WTC11 (cell line): ENCODE data around the gene DCAF17. TPM values are rescaled to one million over a fixed set of nuclear protein-coding genes. Genes with fewer than 3 reads are reported as not detected.

Experiments used
- ATAC-seq: fragments of 200-7000 bp; cut with Tn5 transposase; 2 replicates; pipeline ENCODE4 v1.10.0; 2021; ENCODE audit warnings: mild to moderate bottlenecking, moderate library complexity
- CTCF ChIA-PET: fragments of 300-600 bp; sonication (Branson Sonifier 250); formaldehyde crosslinking; loops from one replicate; lab custom pipeline; 2021; ENCODE audit warnings: antibody characterized with exemption; lab: Charles Lee
- POLR2A ChIA-PET: fragments of 350-600 bp; sonication (Branson Sonifier 250); formaldehyde crosslinking; loops from one replicate; lab custom pipeline; 2021; ENCODE audit warnings: antibody characterized with exemption; lab: Charles Lee
- DNase-seq: peaks from one replicate; pipeline ENCODE4 v3.0.0; 2021; ENCODE audit warnings: low spot score
- H3K27ac Mint-ChIP-seq: 2 replicates; pipeline ENCODE4 v1.8.0; 2021; ENCODE audit warnings: mixed read lengths
- H3K27me3 Mint-ChIP-seq: 2 replicates; pipeline ENCODE4 v1.8.0; 2021; ENCODE audit warnings: low read depth, mild to moderate bottlenecking, moderate library complexity, mixed read lengths
- H3K36me3 Mint-ChIP-seq: 2 replicates; pipeline ENCODE4 v1.8.0; 2021; ENCODE audit warnings: mixed read lengths
- H3K4me1 Mint-ChIP-seq: 2 replicates; pipeline ENCODE4 v1.8.0; 2022; ENCODE audit warnings: mixed read lengths
- H3K4me3 Mint-ChIP-seq: 2 replicates; pipeline ENCODE4 v1.8.0; 2021; ENCODE audit warnings: mild to moderate bottlenecking, moderate library complexity, mixed read lengths
- H3K9me3 Mint-ChIP-seq: 2 replicates; pipeline ENCODE4 v1.8.0; 2021; ENCODE audit warnings: mixed read lengths
- CREM ChIP-seq: sonication (generic); formaldehyde crosslinking; IDR thresholded peaks from 2 replicates; pipeline ENCODE4 v1.8.1; 2022; ENCODE audit warnings: mild to moderate bottlenecking, missing genetic modification reagents, moderate library complexity
- ESRRA ChIP-seq: sonication (generic); formaldehyde crosslinking; IDR thresholded peaks from 2 replicates; pipeline ENCODE4 v1.8.1; 2022; ENCODE audit warnings: mild to moderate bottlenecking, missing genetic modification reagents, borderline replicate concordance
- FOXK1 ChIP-seq: sonication (generic); formaldehyde crosslinking; IDR thresholded peaks from 2 replicates; pipeline ENCODE4 v1.8.0; 2022; ENCODE audit warnings: mild to moderate bottlenecking, moderate library complexity, missing genetic modification reagents
- FOXP1 ChIP-seq: sonication (generic); formaldehyde crosslinking; IDR thresholded peaks from 2 replicates; pipeline ENCODE4 v1.8.0; 2022; ENCODE audit warnings: missing genetic modification reagents, mild to moderate bottlenecking, moderate library complexity, borderline replicate concordance
- GRHL2 ChIP-seq: fragments of 250-450 bp; sonication (Bioruptor Pico); IDR thresholded peaks from 2 replicates; pipeline ENCODE4 v1.8.0; 2022; ENCODE audit warnings: mild to moderate bottlenecking, moderate library complexity; ENCODE audit not compliant: insufficient replicate concordance, severe bottlenecking
- NR3C1 ChIP-seq: sonication (generic); formaldehyde crosslinking; conservative IDR thresholded peaks from 2 replicates; pipeline ENCODE4 v1.8.1; 2023; ENCODE audit warnings: low read depth, mild to moderate bottlenecking, missing genetic modification reagents
- OVOL2 ChIP-seq: fragments of 250-450 bp; sonication (Bioruptor Pico); IDR thresholded peaks from 2 replicates; pipeline ENCODE4 v1.9.0; 2021; ENCODE audit warnings: mild to moderate bottlenecking, borderline replicate concordance
- TEAD4 ChIP-seq: sonication (generic); formaldehyde crosslinking; IDR thresholded peaks from 2 replicates; pipeline ENCODE4 v1.8.0; 2022; ENCODE audit warnings: mild to moderate bottlenecking, missing genetic modification reagents
- ZNF396 ChIP-seq: fragments of 250-450 bp; sonication (Bioruptor Pico); IDR thresholded peaks from 2 replicates; pipeline ENCODE4 v1.8.0; 2021; ENCODE audit warnings: mild to moderate bottlenecking, moderate library complexity, borderline replicate concordance
- ZNF416 ChIP-seq: fragments of 250-450 bp; sonication (Bioruptor Pico); IDR thresholded peaks from 2 replicates; pipeline ENCODE4 v1.9.0; 2021; ENCODE audit warnings: mild to moderate bottlenecking, inconsistent platforms
- ZNF423 ChIP-seq: fragments of 250-450 bp; sonication (Bioruptor Pico); IDR thresholded peaks from 2 replicates; pipeline ENCODE4 v2.1.2; 2022; ENCODE audit warnings: mild to moderate bottlenecking, moderate library complexity
- total RNA-seq: library from RNA; stranded (reverse); gene quantifications from 3 replicates; pipeline ENCODE4 v1.2.3, GENCODE V29; 2021
- TF ChIP-seq, protein P1 (sequence below): sonication (generic); formaldehyde crosslinking; IDR thresholded peaks from 2 replicates; pipeline ENCODE4 v1.8.1; 2023; ENCODE audit warnings: mild to moderate bottlenecking, missing genetic modification reagents, borderline replicate concordance
- TF ChIP-seq, protein P2 (sequence below): sonication (generic); formaldehyde crosslinking; IDR thresholded peaks from 2 replicates; pipeline ENCODE4 v1.8.1; 2023; ENCODE audit warnings: mild to moderate bottlenecking, missing genetic modification reagents, moderate library complexity
- TF ChIP-seq, protein P3 (sequence below): sonication (generic); formaldehyde crosslinking; IDR thresholded peaks from 2 replicates; pipeline ENCODE4 v1.8.0; 2022; ENCODE audit warnings: mild to moderate bottlenecking, missing genetic modification reagents
- TF ChIP-seq, protein P4 (sequence below): sonication (generic); formaldehyde crosslinking; IDR thresholded peaks from 2 replicates; pipeline ENCODE4 v1.8.0; 2022; ENCODE audit warnings: mild to moderate bottlenecking, missing genetic modification reagents
- TF ChIP-seq, protein P5 (sequence below): sonication (generic); formaldehyde crosslinking; IDR thresholded peaks from 2 replicates; pipeline ENCODE4 v1.8.0; 2022; ENCODE audit warnings: missing genetic modification reagents

DCAF17 gene
- total RNA-seq, 1 experiment from 2014 or later, result 27.2 TPM

DNA sequence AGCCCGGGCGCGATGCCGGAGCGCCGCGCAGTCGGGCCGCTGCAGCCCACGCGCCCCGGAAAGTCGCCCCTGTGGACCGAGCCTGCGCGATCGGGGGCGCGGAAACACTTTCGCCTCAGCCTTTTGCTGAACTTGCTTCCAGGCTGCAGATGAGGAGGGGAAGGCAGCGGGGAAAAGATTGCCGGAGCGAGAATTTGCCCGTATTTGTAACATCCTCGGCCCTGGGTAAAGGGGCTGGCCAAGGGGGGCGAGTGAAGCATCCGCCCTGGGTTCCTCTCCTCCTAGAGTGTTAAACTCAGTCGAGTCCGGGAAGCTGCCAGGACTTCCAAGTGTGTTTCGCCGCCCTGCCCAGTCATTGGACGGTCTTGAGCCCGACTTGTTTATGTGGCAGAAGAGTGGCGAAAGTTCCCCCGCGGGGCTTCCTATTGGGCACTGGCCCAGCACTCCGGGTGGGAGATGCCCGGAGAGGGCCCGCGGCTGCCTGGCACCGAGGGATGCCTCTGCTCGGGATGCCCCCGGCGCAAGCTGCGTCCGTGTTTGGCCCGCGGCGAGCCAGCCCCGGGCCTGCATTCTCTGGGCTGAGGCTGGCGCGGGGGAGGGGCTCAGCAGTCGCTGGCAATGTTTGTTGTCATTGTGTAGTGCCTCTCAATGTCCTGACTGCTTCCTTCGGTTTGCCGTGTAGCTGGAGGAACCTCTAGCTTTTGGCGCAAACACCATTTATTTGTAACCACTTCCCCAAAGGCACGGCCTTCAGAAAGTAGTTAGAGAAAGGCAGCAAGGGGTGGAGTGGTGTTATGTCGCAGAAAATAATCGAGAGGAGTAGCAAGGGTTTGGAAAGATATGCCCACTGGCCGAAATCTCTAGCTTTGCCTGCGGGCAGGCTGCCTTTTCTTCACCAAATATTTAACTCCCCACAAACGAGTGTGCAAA, 89.3 kb downstream of the DCAF17 start:
- peak overlapping the region; percentile 90 for H3K4me3 Mint-ChIP-seq
- POLR2A ChIA-PET, result interaction anchor here (0.8 to 1.5 kb wide), 2 partner anchors 33 to 363 kb away, joined by 3 to 4 read pairs; no protein-coding TSS in a partner anchor

DNA sequence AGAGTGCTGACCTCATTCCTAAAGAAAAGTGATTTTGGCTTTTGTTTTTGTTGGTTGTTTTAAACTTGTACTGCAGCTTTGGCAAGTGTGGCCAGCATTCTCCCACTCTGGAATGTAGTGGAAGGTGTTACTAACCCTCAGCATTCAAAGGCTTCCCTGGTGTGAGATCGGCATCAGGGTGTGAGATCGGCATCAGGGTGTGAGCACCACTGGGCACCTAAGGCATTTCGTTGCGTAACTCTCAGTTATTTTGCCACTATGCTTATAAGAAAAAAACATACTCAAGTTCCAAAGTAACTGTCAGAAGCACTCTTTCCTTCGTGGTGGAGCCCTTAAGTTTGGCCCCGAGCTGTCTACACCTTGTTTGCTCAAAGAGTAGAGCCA, 90.0 kb downstream of the DCAF17 start:
- no peaks in the 10 kb centered on the region; the same call in 1 of the 2 replicates for H3K27me3 Mint-ChIP-seq
- H3K27ac Mint-ChIP-seq, result peak overlapping the region; percentile 62
- no peak for TF ChIP-seq ZNF396
- TF ChIP-seq, protein P1, sequence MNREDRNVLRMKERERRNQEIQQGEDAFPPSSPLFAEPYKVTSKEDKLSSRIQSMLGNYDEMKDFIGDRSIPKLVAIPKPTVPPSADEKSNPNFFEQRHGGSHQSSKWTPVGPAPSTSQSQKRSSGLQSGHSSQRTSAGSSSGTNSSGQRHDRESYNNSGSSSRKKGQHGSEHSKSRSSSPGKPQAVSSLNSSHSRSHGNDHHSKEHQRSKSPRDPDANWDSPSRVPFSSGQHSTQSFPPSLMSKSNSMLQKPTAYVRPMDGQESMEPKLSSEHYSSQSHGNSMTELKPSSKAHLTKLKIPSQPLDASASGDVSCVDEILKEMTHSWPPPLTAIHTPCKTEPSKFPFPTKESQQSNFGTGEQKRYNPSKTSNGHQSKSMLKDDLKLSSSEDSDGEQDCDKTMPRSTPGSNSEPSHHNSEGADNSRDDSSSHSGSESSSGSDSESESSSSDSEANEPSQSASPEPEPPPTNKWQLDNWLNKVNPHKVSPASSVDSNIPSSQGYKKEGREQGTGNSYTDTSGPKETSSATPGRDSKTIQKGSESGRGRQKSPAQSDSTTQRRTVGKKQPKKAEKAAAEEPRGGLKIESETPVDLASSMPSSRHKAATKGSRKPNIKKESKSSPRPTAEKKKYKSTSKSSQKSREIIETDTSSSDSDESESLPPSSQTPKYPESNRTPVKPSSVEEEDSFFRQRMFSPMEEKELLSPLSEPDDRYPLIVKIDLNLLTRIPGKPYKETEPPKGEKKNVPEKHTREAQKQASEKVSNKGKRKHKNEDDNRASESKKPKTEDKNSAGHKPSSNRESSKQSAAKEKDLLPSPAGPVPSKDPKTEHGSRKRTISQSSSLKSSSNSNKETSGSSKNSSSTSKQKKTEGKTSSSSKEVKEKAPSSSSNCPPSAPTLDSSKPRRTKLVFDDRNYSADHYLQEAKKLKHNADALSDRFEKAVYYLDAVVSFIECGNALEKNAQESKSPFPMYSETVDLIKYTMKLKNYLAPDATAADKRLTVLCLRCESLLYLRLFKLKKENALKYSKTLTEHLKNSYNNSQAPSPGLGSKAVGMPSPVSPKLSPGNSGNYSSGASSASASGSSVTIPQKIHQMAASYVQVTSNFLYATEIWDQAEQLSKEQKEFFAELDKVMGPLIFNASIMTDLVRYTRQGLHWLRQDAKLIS (CRISPR knock-in tag), result no peak
- TF ChIP-seq, protein P2, sequence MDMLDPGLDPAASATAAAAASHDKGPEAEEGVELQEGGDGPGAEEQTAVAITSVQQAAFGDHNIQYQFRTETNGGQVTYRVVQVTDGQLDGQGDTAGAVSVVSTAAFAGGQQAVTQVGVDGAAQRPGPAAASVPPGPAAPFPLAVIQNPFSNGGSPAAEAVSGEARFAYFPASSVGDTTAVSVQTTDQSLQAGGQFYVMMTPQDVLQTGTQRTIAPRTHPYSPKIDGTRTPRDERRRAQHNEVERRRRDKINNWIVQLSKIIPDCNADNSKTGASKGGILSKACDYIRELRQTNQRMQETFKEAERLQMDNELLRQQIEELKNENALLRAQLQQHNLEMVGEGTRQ (CRISPR knock-in tag), result no peak
- no peak for TF ChIP-seq FOXK1 (CRISPR knock-in tag)
- peak overlapping the region; percentile 90 for H3K4me3 Mint-ChIP-seq
- ATAC-seq (no peak), DNase-seq (no peak)
- H3K9me3 Mint-ChIP-seq, result no peaks in the 10 kb centered on the region
- no peaks in the 10 kb centered on the region for H3K36me3 Mint-ChIP-seq
- CTCF ChIA-PET, result interaction anchor here (0.8 to 1.6 kb wide), 7 partner anchors 18 to 595 kb away, joined by 3 to 6 read pairs (median 4); partner anchors contain the start of gene GORASP2
- POLR2A ChIA-PET, result no interaction called here
- peaks cover 25% of the 10 kb centered on the region for H3K4me1 Mint-ChIP-seq

More for the DNA sequence above, 89.3 kb downstream of the DCAF17 start:
- DNase-seq (peak; percentile 65), ATAC-seq (peak; percentile 71)
- no peaks in the 10 kb centered on the region for H3K9me3 Mint-ChIP-seq
- peak overlapping the region; percentile 62 for H3K27ac Mint-ChIP-seq
- TF ChIP-seq OVOL2 (no peak), ZNF416 (CRISPR knock-in tag) (no peak), GRHL2 (CRISPR knock-in tag) (no peak), ESRRA (no peak), TEAD4 (no peak), NR3C1 (no peak), CREM (CRISPR knock-in tag) (no peak), FOXK1 (CRISPR knock-in tag) (peak; percentile 76), ZNF423 (peak; percentile 61), FOXP1 (peak; percentile 20; the same call in 1 of the 2 replicates)
- TF ChIP-seq, protein P3, sequence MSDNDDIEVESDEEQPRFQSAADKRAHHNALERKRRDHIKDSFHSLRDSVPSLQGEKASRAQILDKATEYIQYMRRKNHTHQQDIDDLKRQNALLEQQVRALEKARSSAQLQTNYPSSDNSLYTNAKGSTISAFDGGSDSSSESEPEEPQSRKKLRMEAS (CRISPR knock-in tag), result 0 out of 2 replicates have a peak, but pooled peaks have one; percentile 56
- TF ChIP-seq, protein P4, sequence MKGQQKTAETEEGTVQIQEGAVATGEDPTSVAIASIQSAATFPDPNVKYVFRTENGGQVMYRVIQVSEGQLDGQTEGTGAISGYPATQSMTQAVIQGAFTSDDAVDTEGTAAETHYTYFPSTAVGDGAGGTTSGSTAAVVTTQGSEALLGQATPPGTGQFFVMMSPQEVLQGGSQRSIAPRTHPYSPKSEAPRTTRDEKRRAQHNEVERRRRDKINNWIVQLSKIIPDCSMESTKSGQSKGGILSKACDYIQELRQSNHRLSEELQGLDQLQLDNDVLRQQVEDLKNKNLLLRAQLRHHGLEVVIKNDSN (CRISPR knock-in tag), result 0 out of 2 replicates have a peak, but pooled peaks have one; percentile 11
- TF ChIP-seq, protein P5, sequence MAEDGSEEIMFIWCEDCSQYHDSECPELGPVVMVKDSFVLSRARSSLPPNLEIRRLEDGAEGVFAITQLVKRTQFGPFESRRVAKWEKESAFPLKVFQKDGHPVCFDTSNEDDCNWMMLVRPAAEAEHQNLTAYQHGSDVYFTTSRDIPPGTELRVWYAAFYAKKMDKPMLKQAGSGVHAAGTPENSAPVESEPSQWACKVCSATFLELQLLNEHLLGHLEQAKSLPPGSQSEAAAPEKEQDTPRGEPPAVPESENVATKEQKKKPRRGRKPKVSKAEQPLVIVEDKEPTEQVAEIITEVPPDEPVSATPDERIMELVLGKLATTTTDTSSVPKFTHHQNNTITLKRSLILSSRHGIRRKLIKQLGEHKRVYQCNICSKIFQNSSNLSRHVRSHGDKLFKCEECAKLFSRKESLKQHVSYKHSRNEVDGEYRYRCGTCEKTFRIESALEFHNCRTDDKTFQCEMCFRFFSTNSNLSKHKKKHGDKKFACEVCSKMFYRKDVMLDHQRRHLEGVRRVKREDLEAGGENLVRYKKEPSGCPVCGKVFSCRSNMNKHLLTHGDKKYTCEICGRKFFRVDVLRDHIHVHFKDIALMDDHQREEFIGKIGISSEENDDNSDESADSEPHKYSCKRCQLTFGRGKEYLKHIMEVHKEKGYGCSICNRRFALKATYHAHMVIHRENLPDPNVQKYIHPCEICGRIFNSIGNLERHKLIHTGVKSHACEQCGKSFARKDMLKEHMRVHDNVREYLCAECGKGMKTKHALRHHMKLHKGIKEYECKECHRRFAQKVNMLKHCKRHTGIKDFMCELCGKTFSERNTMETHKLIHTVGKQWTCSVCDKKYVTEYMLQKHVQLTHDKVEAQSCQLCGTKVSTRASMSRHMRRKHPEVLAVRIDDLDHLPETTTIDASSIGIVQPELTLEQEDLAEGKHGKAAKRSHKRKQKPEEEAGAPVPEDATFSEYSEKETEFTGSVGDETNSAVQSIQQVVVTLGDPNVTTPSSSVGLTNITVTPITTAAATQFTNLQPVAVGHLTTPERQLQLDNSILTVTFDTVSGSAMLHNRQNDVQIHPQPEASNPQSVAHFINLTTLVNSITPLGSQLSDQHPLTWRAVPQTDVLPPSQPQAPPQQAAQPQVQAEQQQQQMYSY (CRISPR knock-in tag), result 0 out of 2 replicates have a peak, but pooled peaks have one; percentile 6
- H3K4me1 Mint-ChIP-seq, result peaks cover 25% of the 10 kb centered on the region
- H3K27me3 Mint-ChIP-seq, result no peaks in the 10 kb centered on the region; the same call in 1 of the 2 replicates
- no peaks in the 10 kb centered on the region for H3K36me3 Mint-ChIP-seq
- CTCF ChIA-PET, result interaction anchor here (0.6 to 1.6 kb wide), 9 partner anchors 17 to 594 kb away, joined by 3 to 6 read pairs (median 4); partner anchors contain the start of gene GORASP2
